SU-DHL-6 (cell line): Measurements from ENCODE around the gene YBX3.

ENCODE experiments used
- H2AFZ ChIP-seq: fragments of 200-600 bp; sonication (generic); 2 replicates; pipeline ENCODE4 v1.6.1; 2014; ENCODE audit warnings: low read depth, mild to moderate bottlenecking, moderate library complexity, mixed read lengths, antibody characterized with exemption, low read length; ENCODE audit not compliant: severe bottlenecking
- H3F3A ChIP-seq: fragments of 200-600 bp; shearing (Covaris generic); 2 replicates; pipeline ENCODE4 v1.6.0; 2016; ENCODE audit warnings: antibody characterized with exemption, mild to moderate bottlenecking; ENCODE audit not compliant: insufficient read depth
- H3K27ac ChIP-seq: fragments of 200-600 bp; sonication (generic); 2 replicates; pipeline ENCODE4 v1.5.1; 2016; ENCODE audit warnings: low read depth, mild to moderate bottlenecking, low read length, moderate library complexity, mixed read lengths
- H3K27me3 ChIP-seq: fragments of 200-600 bp; sonication (generic), shearing (Covaris generic); 2 replicates; pipeline ENCODE4 v1.6.0; 2014; ENCODE audit warnings: mild to moderate bottlenecking, low read length
- H3K36me3 ChIP-seq: fragments of 200-600 bp; sonication (generic); 2 replicates; pipeline ENCODE4 v1.6.1; 2014; ENCODE audit warnings: mild to moderate bottlenecking, low read length, mixed read lengths
- H3K4me2 ChIP-seq: fragments of 300-600, 200-600 bp; shearing (Covaris generic), sonication (generic); 2 replicates; pipeline ENCODE4 v1.6.0; 2014; ENCODE audit warnings: low read length, low read depth, mild to moderate bottlenecking; ENCODE audit not compliant: poor library complexity, severe bottlenecking
- H3K4me3 ChIP-seq: fragments of 200-600 bp; sonication (generic); 2 replicates; pipeline ENCODE4 v1.5.1; 2014; ENCODE audit warnings: antibody characterized with exemption, low read length, mild to moderate bottlenecking, mixed read lengths; ENCODE audit not compliant: insufficient read depth, poor library complexity, severe bottlenecking
- H3K79me2 ChIP-seq: fragments of 200-600 bp; sonication (generic); 2 replicates; pipeline ENCODE4 v1.6.1; 2014; ENCODE audit warnings: mild to moderate bottlenecking, low read length, moderate library complexity; ENCODE audit not compliant: insufficient read depth
- H3K9ac ChIP-seq: fragments of 200-600 bp; sonication (generic); 2 replicates; pipeline ENCODE4 v1.7.0; 2014; ENCODE audit warnings: mild to moderate bottlenecking, low read length
- H3K9me2 ChIP-seq: fragments of 200-600 bp; sonication (generic); replicated peaks from 2 replicates; pipeline ENCODE4 v1.6.1; 2014; ENCODE audit warnings: low read length; ENCODE audit not compliant: insufficient read depth
- H3K9me3 ChIP-seq: fragments of 200-600 bp; sonication (generic); 2 replicates; pipeline ENCODE4 v1.6.1; 2014; ENCODE audit warnings: low read length, mixed read lengths; ENCODE audit not compliant: insufficient read depth
- H4K20me1 ChIP-seq: fragments of 200-600 bp; sonication (generic); 2 replicates; pipeline ENCODE4 v1.6.1; 2014; ENCODE audit warnings: low read depth, mild to moderate bottlenecking, antibody characterized with exemption, low read length, moderate library complexity, mixed read lengths
- EZH2phosphoT487 ChIP-seq: fragments of 200-600 bp; sonication (generic), shearing (Covaris generic); conservative IDR thresholded peaks from 2 replicates; pipeline ENCODE4 v1.6.1; 2018; ENCODE audit warnings: mild to moderate bottlenecking, antibody characterized with exemption, low read length, moderate library complexity, mixed read lengths
- TF ChIP-seq, protein P1 (sequence below): fragments of 200-600 bp; sonication (generic); IDR thresholded peaks from one replicate; pipeline ENCODE4 v1.5.1; 2017; ENCODE audit warnings: antibody characterized with exemption, mild to moderate bottlenecking, low read length, moderate library complexity; ENCODE audit not compliant: insufficient read depth, poor library complexity, severe bottlenecking

The YBX3 gene

DNA sequence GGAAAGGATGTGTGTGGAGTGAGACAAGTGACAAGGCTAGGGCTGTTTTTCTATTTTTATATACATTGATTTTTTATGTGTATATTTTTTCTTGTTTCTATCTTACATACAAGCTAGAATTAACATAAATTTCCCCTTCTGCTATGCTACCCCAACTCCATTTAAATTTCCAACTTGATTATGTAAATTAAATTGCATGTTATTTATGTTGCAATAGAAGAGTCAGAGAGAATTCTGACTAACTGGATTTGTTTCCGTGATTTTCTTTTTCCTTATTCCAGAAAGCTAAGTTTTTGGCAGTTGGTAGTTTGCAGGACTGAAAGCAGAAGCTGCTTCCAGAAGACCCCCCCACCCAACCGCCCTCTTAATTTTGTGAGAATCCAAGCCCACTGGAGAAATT, 8.9 kb upstream of the YBX3 start:
- no peak overlapping the region for H3K9ac ChIP-seq
- H2AFZ ChIP-seq = no peak overlapping the region
- no peak overlapping the region for H3K27ac ChIP-seq
- no peaks in the 10 kb centered on the region for H3F3A ChIP-seq
- H3K27me3 ChIP-seq = no peaks in the 10 kb centered on the region
- H3K4me2 ChIP-seq = no peak overlapping the region
- no peaks in the 10 kb centered on the region for H3K9me3 ChIP-seq
- H4K20me1 ChIP-seq = no peaks in the 10 kb centered on the region
- H3K9me2 ChIP-seq = no peaks in the 10 kb centered on the region
- H3K4me3 ChIP-seq = no peak overlapping the region
- TF ChIP-seq EZH2phosphoT487 = no peak
- TF ChIP-seq, protein P1, sequence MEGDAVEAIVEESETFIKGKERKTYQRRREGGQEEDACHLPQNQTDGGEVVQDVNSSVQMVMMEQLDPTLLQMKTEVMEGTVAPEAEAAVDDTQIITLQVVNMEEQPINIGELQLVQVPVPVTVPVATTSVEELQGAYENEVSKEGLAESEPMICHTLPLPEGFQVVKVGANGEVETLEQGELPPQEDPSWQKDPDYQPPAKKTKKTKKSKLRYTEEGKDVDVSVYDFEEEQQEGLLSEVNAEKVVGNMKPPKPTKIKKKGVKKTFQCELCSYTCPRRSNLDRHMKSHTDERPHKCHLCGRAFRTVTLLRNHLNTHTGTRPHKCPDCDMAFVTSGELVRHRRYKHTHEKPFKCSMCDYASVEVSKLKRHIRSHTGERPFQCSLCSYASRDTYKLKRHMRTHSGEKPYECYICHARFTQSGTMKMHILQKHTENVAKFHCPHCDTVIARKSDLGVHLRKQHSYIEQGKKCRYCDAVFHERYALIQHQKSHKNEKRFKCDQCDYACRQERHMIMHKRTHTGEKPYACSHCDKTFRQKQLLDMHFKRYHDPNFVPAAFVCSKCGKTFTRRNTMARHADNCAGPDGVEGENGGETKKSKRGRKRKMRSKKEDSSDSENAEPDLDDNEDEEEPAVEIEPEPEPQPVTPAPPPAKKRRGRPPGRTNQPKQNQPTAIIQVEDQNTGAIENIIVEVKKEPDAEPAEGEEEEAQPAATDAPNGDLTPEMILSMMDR = no peak
- H3K79me2 ChIP-seq = no peaks in the 10 kb centered on the region
- H3K36me3 ChIP-seq = no peaks in the 10 kb centered on the region

DNA sequence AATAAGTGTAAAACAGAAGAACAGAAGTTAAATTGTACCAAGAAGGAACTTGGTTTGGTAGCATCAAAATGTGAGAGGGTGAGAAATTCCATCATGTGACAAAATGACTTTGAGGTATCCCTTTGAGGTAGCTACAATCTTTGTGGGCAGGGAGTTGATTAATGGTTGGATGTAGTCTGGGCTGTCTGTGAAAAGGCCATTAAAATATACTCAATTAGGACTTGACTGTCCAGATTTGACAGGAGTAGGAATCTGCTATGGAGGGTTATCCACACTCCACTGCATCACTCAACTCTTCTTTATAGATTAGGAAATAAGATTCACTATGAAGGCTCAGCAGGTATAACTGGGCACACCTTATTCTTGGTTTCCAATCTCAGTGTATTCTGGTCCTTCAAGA, 7.4 kb upstream of the YBX3 start:
- no peak overlapping the region for H2AFZ ChIP-seq
- H3K9me2 ChIP-seq = no peaks in the 10 kb centered on the region
- no peak overlapping the region for H3K9ac ChIP-seq
- no peaks in the 10 kb centered on the region for H3K79me2 ChIP-seq
- no peak for TF ChIP-seq EZH2phosphoT487
- TF ChIP-seq, protein P1 = no peak
- no peaks in the 10 kb centered on the region for H3K36me3 ChIP-seq
- no peaks in the 10 kb centered on the region for H3F3A ChIP-seq
- no peaks in the 10 kb centered on the region for H3K9me3 ChIP-seq
- no peaks in the 10 kb centered on the region for H3K27me3 ChIP-seq
- no peaks in the 10 kb centered on the region for H4K20me1 ChIP-seq
- no peak overlapping the region for H3K27ac ChIP-seq
- no peak overlapping the region for H3K4me2 ChIP-seq
- no peak overlapping the region for H3K4me3 ChIP-seq

DNA sequence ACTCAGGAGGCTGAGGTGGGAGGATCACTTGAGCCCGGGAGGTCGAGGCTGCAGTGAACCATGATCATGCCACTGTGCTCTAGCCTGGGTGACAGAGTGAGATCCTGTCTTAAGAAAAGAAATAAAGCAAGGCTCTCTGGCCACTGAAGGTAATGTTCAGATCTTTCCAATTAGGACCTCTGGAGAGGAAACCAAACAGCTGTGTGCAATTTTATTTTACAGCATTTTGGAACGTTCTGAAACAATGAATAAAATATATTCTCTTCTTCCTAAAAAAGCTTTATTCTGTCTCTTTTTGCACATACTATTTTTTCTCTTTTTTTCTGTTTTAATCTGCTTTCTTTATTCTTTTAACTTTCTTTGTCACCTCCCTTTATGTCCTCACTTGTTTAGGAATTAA, 5.0 kb upstream of the YBX3 start:
- no peak overlapping the region for H3K4me2 ChIP-seq
- H3K9ac ChIP-seq = no peak overlapping the region
- H3K9me2 ChIP-seq = no peaks in the 10 kb centered on the region
- H3K79me2 ChIP-seq = no peaks in the 10 kb centered on the region
- H3K27me3 ChIP-seq = no peaks in the 10 kb centered on the region
- H3K27ac ChIP-seq = no peak overlapping the region
- no peaks in the 10 kb centered on the region for H3F3A ChIP-seq
- H4K20me1 ChIP-seq = no peaks in the 10 kb centered on the region
- H3K9me3 ChIP-seq = no peaks in the 10 kb centered on the region
- no peaks in the 10 kb centered on the region for H3K36me3 ChIP-seq
- no peak overlapping the region for H2AFZ ChIP-seq
- TF ChIP-seq, protein P1 = no peak
- no peak for TF ChIP-seq EZH2phosphoT487
- H3K4me3 ChIP-seq = no peak overlapping the region
